Activated CD8-positive, alpha-beta memory T cell treated with anti-CD3 and anti-CD28 coated beads for 48 hours (primary cell): ENCODE measurements around the gene FAM184B.

ENCODE experiments used
- DNase-seq, 3 experiments: peaks; one replicate each; pipeline ENCODE4 v3.0.0-alpha.2; 2020; ENCODE audit warnings: low read depth in 2 of 3, low spot score in 2 of 3

FAM184B gene

GRCh38 chr4:17584521-17585213 lies 196.8 kb downstream of the FAM184B start:
- no peak for DNase-seq

DNA sequence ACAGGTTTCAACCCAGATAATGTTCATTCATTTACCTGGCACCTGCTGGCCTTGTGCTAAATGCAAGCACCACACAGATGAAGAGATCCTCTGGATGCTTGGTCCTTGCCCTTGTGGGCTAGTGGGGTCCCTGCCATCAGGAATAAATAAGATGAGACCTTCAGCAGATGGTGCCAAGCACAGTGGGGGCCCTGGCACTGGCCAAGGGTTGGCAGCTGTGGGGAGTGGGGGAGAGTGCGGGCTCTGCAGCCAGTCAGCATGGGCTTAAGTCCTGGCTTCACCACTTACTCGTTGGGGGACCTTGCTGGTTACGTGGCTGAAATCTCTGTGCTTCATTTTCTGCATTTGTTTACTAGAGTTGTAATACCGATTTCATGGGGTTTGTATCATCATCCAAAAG lies 197.5 kb downstream of the FAM184B start:
- DNase-seq: no peak

DNA sequence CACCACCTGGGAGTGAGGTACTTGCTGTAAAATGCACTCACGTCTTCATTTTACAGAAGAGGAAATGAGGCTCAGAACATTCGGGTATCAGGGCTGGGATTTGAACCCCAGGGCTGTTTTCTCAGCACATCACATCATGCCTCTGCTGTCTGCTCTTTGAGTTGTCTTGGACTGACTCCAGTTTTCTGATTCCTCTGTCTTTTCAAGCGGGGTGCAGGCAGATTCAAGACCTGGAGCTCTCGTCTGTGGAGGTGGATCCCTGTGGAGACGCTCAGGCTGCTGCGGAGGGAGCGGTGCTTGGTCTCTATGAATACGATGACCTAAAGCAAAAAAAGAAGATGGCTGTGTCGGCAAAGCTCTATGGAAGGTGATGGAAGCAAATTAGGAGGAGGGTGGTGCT lies 198.1 kb downstream of the FAM184B start:
- DNase-seq: no peak

DNA sequence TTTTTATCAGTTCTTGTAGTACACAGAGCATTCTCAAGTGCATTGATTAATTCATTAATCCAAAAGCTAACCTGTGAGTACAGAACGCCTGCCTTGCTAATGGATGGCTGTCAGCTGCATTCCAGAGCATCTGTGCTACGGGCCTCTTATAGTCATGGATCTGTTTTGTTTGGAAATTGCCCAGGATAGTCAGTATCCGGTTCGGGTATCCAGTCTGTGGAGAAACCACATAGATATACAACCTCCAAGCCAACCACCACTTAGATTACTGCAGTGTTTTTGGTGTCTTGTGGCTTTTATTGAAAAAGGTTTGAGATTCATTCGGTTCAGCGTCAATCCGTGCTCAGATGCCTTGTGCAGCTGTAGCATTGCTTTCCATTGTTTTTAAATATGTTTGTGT lies 200.5 kb downstream of the FAM184B start:
- no peak for DNase-seq
